ENCODE results near the gene BRCA2.

GRCh38 chr13:32381539-32381938 is 66.2 kb downstream of the BRCA2 start:
- TF ChIP-seq CTCF (IDR thresholded peaks at IDR 0.05) = peak; percentile 14 to 70 (median 48)
- no peak for TF ChIP-seq POLR2A (IDR thresholded peaks at IDR 0.05)

Data from body of pancreas (tissue), 4 donors.